GM19240 (cell line): ENCODE measurements around the gene CAMSAP3.

Source experiments
- DNase-seq: peaks from one replicate; pipeline ENCODE4 v3.0.0; 2011; ENCODE audit warnings: low spot score; ENCODE audit not compliant: insufficient read length

The CAMSAP3 gene

GRCh38 chr19:7645656-7646425, 50.2 kb downstream of the CAMSAP3 start:
- no peak for DNase-seq

- DNase-seq, result no peak
Measured at GRCh38 chr19:7646426-7646700, 50.7 kb downstream of the CAMSAP3 start.

GRCh38 chr19:7647156-7647555, 51.5 kb downstream of the CAMSAP3 start:
- DNase-seq, result no peak

GRCh38 chr19:7648265-7649014, 52.8 kb downstream of the CAMSAP3 start:
- DNase-seq, result no peak

- DNase-seq, result no peak
Measured at GRCh38 chr19:7650148-7650547, 54.5 kb downstream of the CAMSAP3 start.

GRCh38 chr19:7652061-7652641, 56.5 kb downstream of the CAMSAP3 start:
- DNase-seq, result peak; percentile 87

GRCh38 chr19:7654401-7654800, 58.7 kb downstream of the CAMSAP3 start:
- DNase-seq, result no peak

GRCh38 chr19:7655581-7655980, 59.9 kb downstream of the CAMSAP3 start:
- no peak for DNase-seq

- DNase-seq, result no peak
Measured at GRCh38 chr19:7657131-7657751, 61.6 kb downstream of the CAMSAP3 start.

- DNase-seq, result peak; percentile 95
Measured at GRCh38 chr19:7658219-7658686, 62.6 kb downstream of the CAMSAP3 start.

GRCh38 chr19:7661744-7662538, 66.3 kb downstream of the CAMSAP3 start:
- no peak for DNase-seq

GRCh38 chr19:7662657-7663056, 67.0 kb downstream of the CAMSAP3 start:
- no peak for DNase-seq

- no peak for DNase-seq
Measured at GRCh38 chr19:7663706-7664105, 68.0 kb downstream of the CAMSAP3 start.

GRCh38 chr19:7665076-7665475, 69.4 kb downstream of the CAMSAP3 start:
- DNase-seq, result no peak
